Inferior parietal cortex (tissue), 1 donor: ENCODE results near the gene GOLGA6C.
"Not testable (repeated sequence)": the region's sequence is repeated elsewhere in the genome, so short reads cannot be mapped to it uniquely, and the experiment has no call there.

Experiments used
- DNase-seq: peaks from one replicate; pipeline ENCODE4 v3.0.0-alpha.2; 2016; ENCODE audit errors: extremely low spot score

Gene GOLGA6C

GRCh38 chr15:75227663-75228280 lies 30.4 kb upstream of the GOLGA6C start:
- DNase-seq = no peak

GRCh38 chr15:75228787-75229186 lies 29.3 kb upstream of the GOLGA6C start:
- DNase-seq = no peak

GRCh38 chr15:75229191-75230015 lies 28.7 kb upstream of the GOLGA6C start:
- no peak for DNase-seq

- DNase-seq = no peak
Measured at GRCh38 chr15:75230016-75230343, 28.2 kb upstream of the GOLGA6C start.

GRCh38 chr15:75230551-75231371 lies 27.4 kb upstream of the GOLGA6C start:
- DNase-seq = no peak

GRCh38 chr15:75231836-75232235 lies 26.3 kb upstream of the GOLGA6C start:
- no peak for DNase-seq

GRCh38 chr15:75232252-75232813 lies 25.8 kb upstream of the GOLGA6C start:
- DNase-seq = no peak

- no peak for DNase-seq
Measured at GRCh38 chr15:75232826-75233503, 25.2 kb upstream of the GOLGA6C start.

GRCh38 chr15:75233504-75234190 lies 24.5 kb upstream of the GOLGA6C start:
- DNase-seq = no peak

- DNase-seq = no peak
Measured at GRCh38 chr15:75234191-75234810, 23.8 kb upstream of the GOLGA6C start.

GRCh38 chr15:75235051-75235673 lies 23.0 kb upstream of the GOLGA6C start:
- no peak for DNase-seq

- no peak for DNase-seq
Measured at GRCh38 chr15:75235760-75236729, 22.1 kb upstream of the GOLGA6C start.

GRCh38 chr15:75237316-75237982 lies 20.7 kb upstream of the GOLGA6C start:
- no peak for DNase-seq

GRCh38 chr15:75238150-75238549 lies 20.0 kb upstream of the GOLGA6C start:
- DNase-seq = no peak

GRCh38 chr15:75245741-75246140 lies 12.4 kb upstream of the GOLGA6C start:
- not testable (repeated sequence) for DNase-seq

GRCh38 chr15:75248991-75249390 lies 9.1 kb upstream of the GOLGA6C start:
- not testable (repeated sequence) for DNase-seq

GRCh38 chr15:75249726-75250125 lies 8.4 kb upstream of the GOLGA6C start:
- no peak for DNase-seq

- DNase-seq = not testable (repeated sequence)
Measured at GRCh38 chr15:75251343-75251742, 6.8 kb upstream of the GOLGA6C start.
